NCI-H526 (cell line): ENCODE data around the gene GALNT9.
"Not testable (repeated sequence)": the region's sequence is repeated elsewhere in the genome, so short reads cannot be mapped to it uniquely, and the experiment has no call there.

Experiments
- DNase-seq, 2 experiments: peaks; one replicate each; lab custom pipeline; 2025; lab: John Stamatoyannopoulos, UW

The GALNT9 gene

DNA sequence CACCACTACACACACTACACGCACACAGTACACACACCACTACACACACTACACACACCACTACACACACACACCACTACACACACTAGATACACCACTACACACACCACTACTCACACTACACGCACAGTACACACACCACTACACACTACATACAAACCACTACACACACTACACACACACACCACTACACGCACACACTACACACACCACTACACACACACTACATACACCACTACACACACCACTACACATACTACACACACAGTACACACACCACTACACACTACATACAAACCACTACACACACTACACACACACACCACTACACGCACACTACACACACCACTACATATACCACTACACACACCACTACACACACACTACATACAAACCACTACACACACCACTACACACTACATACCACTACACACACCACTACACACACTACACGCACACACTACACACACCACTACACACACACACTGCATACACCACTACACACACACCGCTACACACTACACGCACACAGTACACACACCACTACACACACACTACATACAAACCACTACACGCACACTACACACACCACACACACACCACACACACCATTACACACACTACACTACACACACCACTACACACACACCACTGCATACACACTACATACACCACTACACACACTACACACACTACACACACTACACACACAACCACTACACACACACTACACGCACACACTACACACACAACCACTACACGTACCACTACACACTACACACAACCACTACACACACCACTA lies 173.4 kb downstream of the GALNT9 start:
- no peak for DNase-seq

DNA sequence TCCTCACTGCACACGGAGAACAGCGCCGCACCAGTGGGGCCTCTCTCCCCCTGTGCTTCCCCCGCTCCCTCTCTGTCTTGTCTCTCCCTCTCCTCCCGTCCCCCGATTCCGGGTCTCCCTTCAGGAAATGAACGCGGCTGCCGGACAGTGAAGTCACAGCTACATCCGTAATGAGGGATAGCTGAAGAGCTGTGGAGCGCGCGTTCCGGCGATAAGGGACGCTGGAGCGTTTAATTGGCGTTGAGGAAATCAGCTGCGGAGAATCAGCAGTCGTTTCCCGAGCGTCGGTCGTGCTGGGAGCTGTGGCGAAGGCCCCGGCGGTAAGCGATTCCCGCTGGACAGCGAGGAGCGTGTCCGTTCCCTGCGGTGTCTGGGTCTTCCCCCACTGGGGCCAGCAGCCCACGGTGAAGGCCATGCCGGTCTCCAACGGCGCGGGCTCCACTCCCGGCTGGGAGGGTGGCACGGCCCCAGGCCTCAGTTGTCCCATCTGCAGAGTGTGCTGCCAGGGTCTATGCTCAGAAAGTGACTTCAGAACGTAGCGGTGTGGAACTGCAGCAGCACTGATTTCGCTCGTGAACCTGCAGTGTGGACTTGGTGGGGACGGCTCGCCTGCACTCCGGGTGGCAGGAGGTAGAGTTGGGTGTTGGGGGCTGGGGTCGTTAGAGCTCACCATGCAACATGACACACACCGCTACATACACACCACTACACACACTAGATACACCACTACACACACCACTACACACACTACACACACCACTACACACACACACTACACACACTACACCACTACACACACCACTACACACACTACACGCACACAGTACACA lies 174.2 kb downstream of the GALNT9 start:
- DNase-seq, result no peak

DNA sequence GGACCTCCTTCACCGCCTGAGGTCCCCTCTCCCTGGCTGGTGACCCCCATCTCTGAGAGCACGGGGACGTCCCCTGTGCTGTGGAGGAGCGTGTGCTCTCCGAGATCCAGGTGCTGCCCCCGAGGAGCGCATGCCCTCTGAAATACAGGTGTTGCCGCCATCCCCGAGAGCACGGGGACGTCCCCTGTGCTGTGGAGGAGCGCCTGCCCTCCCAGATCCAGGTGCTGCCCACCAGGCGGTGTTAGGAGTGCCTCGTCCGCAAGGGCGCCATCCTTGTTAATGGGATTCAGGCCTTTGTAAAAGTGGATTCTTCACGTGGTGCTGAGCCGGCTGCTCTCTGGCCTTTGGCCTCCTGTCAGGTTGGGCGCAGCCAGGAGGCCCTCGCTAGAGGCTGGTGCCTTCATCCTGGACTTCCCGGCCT lies 175.0 kb downstream of the GALNT9 start:
- no peak for DNase-seq

DNA sequence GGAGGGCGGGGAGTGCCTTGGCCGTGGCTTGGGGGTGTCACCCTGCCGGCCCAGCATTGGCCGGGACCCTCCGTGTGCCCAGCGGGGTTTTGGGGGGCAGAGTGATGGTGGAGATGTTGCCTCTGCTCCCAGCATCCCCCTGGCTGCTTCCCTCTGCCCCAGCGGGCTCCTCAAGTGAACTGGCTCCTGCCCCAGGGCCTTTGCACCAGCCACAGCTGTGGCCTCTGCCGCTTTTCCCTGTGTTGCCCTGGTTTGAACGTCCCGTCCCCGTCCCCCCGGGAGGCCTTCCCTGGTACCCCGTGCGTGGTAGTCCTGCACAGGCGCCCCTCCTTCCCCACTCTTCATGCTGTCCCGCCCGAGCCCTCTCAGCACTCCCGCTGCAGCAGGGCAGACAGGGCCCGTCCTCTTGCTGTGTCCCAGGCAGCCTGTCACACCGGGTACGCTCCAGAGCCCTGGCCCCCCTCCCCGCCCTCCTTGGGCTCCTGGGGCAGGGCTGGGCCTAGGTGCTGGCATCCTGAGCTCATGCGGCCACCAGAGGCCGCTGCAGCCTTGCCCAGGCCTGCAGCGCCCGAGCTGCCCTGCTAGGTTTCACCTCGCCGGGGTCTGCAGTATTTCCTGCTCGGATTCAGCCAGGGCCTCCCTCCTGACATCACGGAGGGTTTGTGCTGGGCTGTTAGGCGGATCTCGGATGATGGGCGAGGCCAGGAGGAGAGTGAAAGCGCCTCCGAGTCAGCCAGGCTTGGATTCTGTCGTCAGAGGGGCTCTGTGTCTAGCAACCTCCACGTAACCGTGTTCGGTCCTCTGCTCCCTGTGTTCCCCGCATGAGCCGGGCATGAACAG lies 175.7 kb downstream of the GALNT9 start:
- peak; percentile 53 to 91 for DNase-seq

DNA sequence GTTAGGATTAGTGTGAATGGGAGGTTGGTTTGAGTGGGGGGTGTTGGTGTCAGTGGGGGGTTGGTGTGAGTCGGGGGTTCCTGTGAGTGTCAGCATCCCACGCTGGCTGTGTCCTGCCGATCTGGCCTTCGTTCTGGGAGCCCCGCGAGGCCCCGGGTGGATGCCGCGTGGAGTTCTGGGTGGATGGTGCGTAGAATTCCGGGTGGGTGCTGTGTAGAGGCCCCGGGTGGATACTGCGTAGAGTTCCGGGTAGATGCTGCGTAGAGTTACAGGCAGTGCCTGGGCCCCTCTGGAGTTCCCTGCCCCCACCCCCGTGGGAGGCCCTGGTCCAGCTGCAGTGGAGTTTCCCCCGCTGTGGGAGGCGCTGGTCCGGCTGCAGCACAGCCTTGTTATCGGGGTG lies 176.4 kb downstream of the GALNT9 start:
- DNase-seq, result no peak

DNA sequence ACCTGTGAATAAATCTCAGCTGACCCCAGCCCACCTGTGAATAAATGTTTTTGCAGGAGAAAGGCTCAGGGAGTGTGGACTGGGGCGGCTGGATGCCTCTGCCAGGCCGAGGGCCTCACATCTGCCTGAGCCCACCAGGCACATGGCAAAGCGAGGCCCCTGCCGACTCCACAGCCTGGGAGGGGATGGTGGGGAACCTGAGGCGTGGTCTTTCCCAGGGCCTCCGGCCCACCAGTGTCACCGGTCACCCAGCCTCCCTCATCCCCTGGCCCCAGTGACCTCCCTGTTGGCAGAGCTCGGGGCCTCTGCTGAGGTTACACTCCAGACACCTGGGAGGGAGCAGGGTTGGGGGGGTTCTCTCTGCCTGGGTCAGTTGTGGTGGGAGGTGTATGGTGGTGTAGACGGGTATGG lies 177.0 kb downstream of the GALNT9 start:
- no peak for DNase-seq

DNA sequence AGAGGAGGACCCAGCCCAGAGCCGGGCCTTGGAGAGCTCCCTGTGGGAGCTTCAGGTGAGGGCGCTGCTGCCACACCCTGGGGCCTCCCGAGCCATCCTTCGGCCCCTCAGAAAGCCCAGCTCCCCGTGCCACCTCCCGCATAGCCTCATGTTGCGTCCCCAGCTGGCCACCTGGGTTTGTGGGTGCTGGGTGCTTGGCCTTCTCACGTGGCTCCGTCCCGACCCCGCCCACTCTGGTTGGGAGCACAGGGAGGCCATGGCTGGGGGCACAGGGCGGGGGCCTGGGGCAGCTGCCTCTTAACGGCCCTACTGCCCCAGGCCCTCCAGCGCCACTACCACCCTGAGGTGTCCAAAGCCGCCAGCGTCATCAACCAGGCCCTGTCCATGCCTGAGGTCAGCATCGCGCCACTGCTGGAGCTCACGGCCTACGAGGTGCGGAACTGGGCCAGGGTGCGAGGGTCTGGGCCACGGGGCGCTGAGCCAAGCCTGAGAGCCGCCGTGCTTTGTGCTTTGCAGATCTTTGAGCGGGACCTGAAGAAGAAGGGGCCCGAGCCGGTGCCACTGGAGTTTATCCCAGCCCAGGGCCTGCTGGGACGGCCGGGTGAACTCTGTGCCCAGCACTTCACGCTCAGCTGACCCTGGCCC lies 177.5 kb downstream of the GALNT9 start:
- no peak for DNase-seq

DNA sequence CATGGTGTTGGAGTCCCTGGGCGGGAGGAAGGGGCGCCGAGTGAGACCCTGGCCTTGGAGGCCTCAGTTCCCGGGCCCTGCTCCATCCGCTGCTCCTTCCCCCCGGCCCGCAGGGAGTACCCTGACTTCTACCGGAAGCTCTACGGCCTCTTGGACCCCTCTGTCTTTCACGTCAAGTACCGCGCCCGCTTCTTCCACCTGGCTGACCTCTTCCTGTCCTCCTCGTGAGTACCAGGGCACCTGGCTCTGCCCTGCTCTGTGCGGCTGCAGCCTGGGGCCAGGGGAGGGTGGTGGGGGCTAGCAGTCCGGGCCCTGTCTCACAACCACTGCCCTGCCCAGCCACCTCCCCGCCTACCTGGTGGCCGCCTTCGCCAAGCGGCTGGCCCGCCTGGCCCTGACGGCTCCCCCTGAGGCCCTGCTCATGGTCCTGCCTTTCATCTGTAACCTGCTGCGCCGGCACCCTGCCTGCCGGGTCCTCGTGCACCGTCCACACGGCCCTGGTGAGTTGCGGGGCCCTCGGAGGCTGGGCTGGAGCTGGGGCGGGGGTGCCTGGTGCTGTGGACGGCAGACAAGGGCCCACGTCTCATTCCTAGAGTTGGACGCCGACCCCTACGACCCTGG lies 178.1 kb downstream of the GALNT9 start:
- DNase-seq, result no peak

DNA sequence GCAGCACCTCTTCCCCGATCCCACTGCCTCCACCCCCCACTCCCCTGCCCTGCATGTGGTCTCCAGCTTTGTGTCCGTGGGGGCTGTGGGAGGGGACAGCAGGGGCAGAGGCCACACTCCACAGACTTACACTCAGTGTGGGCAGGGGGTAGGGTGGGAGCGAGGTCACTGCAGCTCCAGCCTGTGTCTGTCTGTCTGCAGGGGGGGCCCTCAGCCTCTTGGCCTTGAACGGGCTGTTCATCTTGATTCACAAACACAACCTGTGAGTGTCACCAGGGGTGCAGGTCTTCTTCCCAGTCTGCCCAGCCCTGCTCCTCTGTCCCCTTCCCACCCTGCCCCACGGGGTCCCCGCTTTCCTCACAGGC lies 178.6 kb downstream of the GALNT9 start:
- DNase-seq, result no peak

DNA sequence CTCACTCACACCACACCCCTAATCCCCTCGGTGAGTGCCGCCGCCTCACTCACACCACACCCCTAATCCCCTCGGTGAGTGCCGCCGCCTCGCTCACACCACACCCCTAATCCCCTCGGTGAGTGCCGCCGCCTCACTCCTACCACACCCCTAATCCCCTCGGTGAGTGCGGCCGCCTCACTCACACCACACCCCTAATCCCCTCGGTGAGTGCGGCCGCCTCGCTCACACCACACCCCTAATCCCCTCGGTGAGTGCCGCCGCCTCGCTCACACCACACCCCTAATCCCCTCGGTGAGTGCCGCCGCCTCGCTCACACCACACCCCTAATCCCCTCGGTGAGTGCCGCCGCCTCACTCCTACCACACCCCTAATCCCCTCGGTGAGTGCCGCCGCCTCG lies 179.9 kb downstream of the GALNT9 start:
- not testable (repeated sequence) for DNase-seq

DNA sequence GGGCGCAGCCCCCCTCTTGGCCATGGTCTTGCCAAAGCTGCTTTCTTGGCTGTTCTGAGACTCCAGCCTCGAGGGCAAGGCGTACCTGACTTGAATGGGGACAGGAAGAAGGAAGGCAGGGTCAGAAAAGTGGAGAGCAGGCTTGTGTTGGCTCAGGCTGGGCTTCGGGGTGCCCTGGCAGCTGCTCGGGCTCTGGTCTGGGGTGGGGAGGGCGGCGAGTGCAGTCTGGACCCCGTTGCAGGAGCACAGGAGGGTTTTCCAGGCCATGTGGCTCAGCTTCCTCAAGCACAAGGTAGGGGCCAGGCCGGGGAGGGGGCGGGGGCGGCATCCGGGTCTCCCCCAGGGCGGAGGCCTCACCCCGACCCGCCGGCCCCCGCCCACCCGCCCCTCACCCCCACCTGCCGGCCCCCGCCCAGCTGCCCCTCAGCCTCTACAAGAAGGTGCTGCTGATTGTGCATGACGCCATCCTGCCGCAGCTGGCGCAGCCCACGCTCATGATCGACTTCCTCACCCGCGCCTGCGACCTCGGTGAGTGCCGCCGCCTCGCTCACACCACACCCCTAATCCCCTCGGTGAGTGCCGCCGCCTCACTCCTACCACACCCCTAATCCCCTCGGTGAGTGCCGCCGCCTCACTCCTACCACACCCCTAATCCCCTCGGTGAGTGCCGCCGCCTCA lies 180.9 kb downstream of the GALNT9 start:
- DNase-seq, result no peak

DNA sequence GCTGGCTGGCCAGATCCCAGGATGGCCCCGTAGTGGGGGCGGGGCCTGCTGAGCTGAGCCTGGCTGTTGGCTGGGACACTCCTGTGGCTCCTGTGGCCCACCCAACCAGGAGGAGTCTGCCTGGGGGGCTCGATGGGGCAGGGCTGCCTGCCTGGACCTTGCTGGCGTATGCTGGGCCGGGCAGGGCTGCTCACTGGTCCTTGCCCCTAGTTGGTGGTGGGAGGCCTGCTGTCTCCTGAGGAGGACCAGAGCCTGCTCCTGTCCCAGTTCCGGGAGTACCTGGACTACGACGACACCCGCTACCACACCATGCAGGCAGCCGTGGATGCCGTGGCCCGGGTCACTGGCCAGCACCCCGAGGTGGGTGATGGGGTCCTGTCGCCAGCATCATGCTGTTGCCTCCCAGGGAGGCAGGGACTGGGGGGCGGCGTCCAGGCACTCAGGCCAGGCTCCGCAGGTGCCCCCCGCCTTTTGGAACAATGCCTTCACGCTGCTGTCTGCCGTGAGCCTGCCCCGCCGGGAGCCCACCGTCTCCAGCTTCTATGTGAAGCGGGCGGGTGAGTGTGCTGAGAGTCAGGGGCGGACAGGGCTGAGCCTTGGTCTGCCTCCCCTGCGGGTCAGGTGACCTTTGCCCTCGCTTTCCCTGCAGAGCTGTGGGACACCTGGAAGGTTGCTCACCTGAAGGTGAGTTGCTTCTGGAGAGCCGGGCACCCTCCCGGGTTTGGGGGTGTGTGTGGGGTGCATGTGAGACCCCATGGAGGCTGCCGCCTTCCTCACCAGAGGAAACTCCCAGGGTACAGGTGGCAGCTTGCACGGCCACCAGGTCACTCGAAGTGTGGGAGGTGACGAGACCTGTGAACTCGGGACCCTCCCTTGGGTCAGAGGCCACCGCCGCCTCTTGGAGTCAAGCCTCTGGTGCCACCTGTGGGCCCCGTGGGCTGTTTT lies 181.7 kb downstream of the GALNT9 start:
- DNase-seq, result no peak

DNA sequence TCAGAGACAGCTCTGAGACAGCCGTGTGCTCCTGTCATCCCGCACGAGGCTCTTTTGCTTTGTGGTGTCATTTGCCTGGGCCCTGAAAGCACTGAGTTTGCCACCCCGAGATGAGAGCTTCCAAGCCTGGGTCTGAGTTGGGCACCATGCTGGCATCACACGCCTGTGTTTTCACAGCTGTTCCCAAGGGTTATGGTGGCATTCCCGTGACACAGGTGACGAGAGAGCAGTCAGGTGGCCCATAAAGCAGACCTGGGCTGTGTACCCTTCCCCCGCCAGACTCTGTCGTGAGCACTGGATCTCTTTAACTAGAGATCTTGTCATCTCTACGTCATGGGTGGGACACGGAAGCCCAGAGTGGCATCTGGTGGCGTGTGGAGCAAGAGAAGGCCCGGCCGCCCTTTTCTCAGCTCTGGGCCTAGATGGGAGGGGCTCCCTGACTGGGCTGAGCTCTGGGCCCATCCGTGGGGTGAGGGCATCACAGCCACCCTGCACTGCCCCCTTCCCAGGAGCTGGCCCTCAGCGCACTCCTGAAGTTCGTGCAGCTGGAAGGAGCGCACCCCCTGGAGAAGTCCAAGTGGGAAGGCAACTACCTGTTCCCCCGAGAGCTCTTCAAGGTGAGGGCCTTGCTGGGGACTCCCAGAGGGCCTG lies 182.5 kb downstream of the GALNT9 start:
- no peak for DNase-seq
